Measurements from ENCODE around the gene MEF2C.

GRCh38 chr5:88842784-88843183 lies 40.2 kb downstream of the MEF2C start:
- no peak for TF ChIP-seq CTCF (conservative IDR thresholded peaks at IDR 0.05; ENCODE audit: low read depth in 2 of 2)
- TF ChIP-seq EZH2 (IDR thresholded peaks at IDR 0.05; ENCODE audit: low read depth, unreplicated experiment): no peak
- no peak for TF ChIP-seq JUNB (IDR thresholded peaks at IDR 0.05; ENCODE audit: unreplicated experiment)
- TF ChIP-seq POLR2AphosphoS5 (IDR thresholded peaks at IDR 0.05; ENCODE audit: low read depth): no peak
- TF ChIP-seq ETS1 (IDR thresholded peaks at IDR 0.05): no peak
- TF ChIP-seq CREB1 (CRISPR knock-in tag; IDR thresholded peaks at IDR 0.05; ENCODE audit: low read depth): no peak
- no peak for TF ChIP-seq EZH2phosphoT487 (IDR thresholded peaks at IDR 0.05; ENCODE audit: unreplicated experiment)
- TF ChIP-seq REST (IDR thresholded peaks at IDR 0.05; ENCODE audit: unreplicated experiment): no peak
- no peak for TF ChIP-seq ZNF462 (CRISPR knock-in tag; IDR thresholded peaks at IDR 0.05)
- TF ChIP-seq STAT1 (IDR thresholded peaks at IDR 0.05; ENCODE audit: unreplicated experiment): no peak
- TF ChIP-seq ZNF331 (CRISPR knock-in tag; IDR thresholded peaks at IDR 0.05; ENCODE audit: low read depth): no peak
- no peak for TF ChIP-seq NANOG (IDR thresholded peaks at IDR 0.05; ENCODE audit: borderline replicate concordance)
- no peak for TF ChIP-seq ZNF114 (CRISPR knock-in tag; IDR thresholded peaks at IDR 0.05)
